ENCODE data around the gene ZNF280D. TPM values are rescaled to one million over a fixed set of nuclear protein-coding genes. Genes with fewer than 3 reads are reported as not detected.

Gene ZNF280D
- total RNA-seq, 2 donors from 2014 or later, result 24.9 to 27.4 TPM

DNA sequence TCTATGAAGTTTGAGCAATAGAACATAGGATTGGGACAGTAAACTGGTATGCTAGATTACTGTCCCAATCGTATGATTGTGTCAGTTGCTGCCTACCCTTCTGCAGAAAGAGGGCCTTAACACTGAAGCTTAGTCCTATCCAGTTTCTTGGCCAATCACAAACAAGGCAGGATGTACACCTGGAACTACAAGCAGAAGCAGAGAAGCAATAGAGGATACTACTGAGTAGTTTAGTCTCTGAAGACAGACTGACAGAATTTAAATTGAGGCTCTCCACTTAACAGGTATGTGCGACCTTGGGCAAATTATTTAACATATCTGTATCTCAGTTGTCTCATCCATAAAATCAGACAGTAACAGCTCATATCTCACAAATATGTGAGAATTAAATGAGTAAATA lies 85.0 kb downstream of the ZNF280D start:
- Histone ChIP-seq H3K9ac (ENCODE audit: low read depth in 2 of 2, low read length in 2 of 2) (no peak overlapping the region), H3K4me1 (no peaks in the 10 kb centered on the region), H3K9me3 (no peaks in the 10 kb centered on the region), H3K27ac (no peak overlapping the region), H3K4me3 (no peak overlapping the region), H3K36me3 (no peaks in the 10 kb centered on the region), H3K27me3 (no peaks in the 10 kb centered on the region)
- TF ChIP-seq, protein P1, sequence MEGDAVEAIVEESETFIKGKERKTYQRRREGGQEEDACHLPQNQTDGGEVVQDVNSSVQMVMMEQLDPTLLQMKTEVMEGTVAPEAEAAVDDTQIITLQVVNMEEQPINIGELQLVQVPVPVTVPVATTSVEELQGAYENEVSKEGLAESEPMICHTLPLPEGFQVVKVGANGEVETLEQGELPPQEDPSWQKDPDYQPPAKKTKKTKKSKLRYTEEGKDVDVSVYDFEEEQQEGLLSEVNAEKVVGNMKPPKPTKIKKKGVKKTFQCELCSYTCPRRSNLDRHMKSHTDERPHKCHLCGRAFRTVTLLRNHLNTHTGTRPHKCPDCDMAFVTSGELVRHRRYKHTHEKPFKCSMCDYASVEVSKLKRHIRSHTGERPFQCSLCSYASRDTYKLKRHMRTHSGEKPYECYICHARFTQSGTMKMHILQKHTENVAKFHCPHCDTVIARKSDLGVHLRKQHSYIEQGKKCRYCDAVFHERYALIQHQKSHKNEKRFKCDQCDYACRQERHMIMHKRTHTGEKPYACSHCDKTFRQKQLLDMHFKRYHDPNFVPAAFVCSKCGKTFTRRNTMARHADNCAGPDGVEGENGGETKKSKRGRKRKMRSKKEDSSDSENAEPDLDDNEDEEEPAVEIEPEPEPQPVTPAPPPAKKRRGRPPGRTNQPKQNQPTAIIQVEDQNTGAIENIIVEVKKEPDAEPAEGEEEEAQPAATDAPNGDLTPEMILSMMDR (IDR thresholded peaks at IDR 0.05), result no peak
- DNase-seq, result no peak
- intact Hi-C loops (cut with DNase I), result no loop called here

DNA sequence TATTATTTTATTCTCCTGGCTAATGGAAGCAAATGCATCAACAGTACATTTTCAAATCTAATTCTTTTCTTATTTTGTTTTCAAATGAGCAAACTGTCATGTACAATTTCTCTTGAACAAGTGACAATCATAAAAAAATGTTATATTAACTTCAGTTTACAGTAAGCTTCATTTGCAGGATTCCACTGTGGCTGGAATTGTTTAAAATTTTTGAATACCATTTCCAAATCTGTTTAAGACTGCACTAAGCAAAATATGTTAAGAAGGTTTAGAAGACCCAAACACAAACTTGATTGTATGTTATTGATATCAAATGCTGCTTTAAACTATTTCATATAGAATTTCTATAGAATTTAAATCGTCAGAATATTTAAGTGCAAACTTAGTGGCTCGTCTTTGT lies 92.8 kb downstream of the ZNF280D start:
- Histone ChIP-seq H3K27ac (no peak overlapping the region), H3K9me3 (no peaks in the 10 kb centered on the region), H3K27me3 (no peaks in the 10 kb centered on the region), H3K36me3 (no peaks in the 10 kb centered on the region), H3K4me3 (no peak overlapping the region), H3K4me1 (no peaks in the 10 kb centered on the region), H3K9ac (ENCODE audit: low read depth in 2 of 2, low read length in 2 of 2) (no peak overlapping the region)
- TF ChIP-seq, protein P1 (IDR thresholded peaks at IDR 0.05), result no peak
- DNase-seq, result no peak
- intact Hi-C loops (cut with DNase I), result no loop called here

DNA sequence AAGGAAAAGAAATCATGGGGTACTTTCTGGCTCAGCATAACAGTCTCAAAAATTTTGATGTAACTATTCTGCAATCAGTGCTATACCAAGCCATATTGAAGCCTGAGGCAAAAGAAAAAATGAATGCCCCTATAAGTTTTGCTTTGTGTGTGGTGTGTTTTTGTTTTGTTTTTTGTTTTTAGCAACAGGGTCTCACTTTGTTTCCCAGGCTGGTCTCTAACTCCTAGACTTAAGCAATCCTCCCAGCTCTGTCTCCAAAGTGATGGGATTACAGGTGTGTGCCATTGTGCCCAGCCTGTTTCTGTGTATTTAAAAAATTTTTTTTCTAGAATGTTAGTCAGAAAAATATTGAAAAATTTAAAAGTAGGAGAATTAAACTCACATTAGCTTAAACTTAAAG lies 93.2 kb downstream of the ZNF280D start:
- DNase-seq, result no peak
- no peaks in the 10 kb centered on the region for H3K27me3 ChIP-seq
- H3K9me3 ChIP-seq, result no peaks in the 10 kb centered on the region
- no peak overlapping the region for H3K9ac ChIP-seq (ENCODE audit: low read depth in 2 of 2, low read length in 2 of 2)
- TF ChIP-seq, protein P1 (IDR thresholded peaks at IDR 0.05), result no peak
- intact Hi-C loops (cut with DNase I), result no loop called here
- H3K4me1 ChIP-seq, result no peaks in the 10 kb centered on the region
- H3K36me3 ChIP-seq, result no peaks in the 10 kb centered on the region
- no peak overlapping the region for H3K4me3 ChIP-seq
- no peak overlapping the region for H3K27ac ChIP-seq

DNA sequence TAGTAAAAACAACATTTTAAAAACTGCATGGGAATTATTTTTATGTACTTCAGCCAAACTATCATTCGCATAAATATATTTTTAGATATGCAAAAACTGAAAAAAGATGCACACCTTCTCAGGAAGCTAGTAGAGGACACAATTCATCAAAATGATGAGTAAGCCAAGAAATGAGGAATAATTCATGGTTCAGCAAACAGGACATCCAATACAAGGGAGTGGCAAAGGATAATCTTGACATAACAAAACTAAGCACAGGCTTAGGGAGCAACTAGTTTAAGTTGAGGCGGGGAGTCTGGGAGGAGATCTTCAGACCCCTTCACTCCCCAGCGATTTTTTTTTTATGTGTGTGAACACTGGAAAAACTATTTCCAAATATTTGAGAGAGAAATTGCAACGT lies 93.7 kb downstream of the ZNF280D start:
- no peak overlapping the region for H3K4me3 ChIP-seq
- no peaks in the 10 kb centered on the region for H3K4me1 ChIP-seq
- DNase-seq, result no peak
- H3K36me3 ChIP-seq, result no peaks in the 10 kb centered on the region
- TF ChIP-seq, protein P1 (IDR thresholded peaks at IDR 0.05), result no peak
- H3K9ac ChIP-seq (ENCODE audit: low read depth in 2 of 2, low read length in 2 of 2), result no peak overlapping the region
- intact Hi-C loops (cut with DNase I), result no loop called here
- no peaks in the 10 kb centered on the region for H3K9me3 ChIP-seq
- no peak overlapping the region for H3K27ac ChIP-seq
- H3K27me3 ChIP-seq, result no peaks in the 10 kb centered on the region

DNA sequence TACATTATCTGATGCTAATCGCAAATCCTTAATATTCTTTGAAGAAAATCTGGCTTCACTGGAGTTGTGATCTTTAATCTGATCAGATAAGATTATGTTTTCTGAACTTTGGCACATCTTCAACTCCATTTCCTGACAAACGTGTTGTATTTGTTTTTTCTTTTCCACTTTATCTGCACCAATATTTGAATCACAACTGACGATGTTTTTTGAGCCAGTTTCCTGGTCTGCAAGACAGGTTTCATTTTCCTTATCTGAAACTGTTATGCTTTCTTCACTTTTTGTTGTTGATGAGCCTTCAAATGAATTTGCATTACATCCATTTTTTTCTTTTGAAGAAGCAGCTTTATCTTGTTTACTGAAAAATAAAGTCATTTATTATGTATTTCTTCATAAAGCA lies 101.5 kb downstream of the ZNF280D start:
- no peak overlapping the region for H3K9ac ChIP-seq (ENCODE audit: low read depth in 2 of 2, low read length in 2 of 2)

More for the DNA sequence above, 101.5 kb downstream of the ZNF280D start:
- Histone ChIP-seq H3K9me3 (no peaks in the 10 kb centered on the region), H3K4me1 (no peaks in the 10 kb centered on the region), H3K4me3 (no peak overlapping the region), H3K27me3 (no peaks in the 10 kb centered on the region), H3K36me3 (no peaks in the 10 kb centered on the region), H3K27ac (no peak overlapping the region)
- intact Hi-C loops (cut with DNase I), result no loop called here
- no peak for DNase-seq
- TF ChIP-seq, protein P1 (IDR thresholded peaks at IDR 0.05), result no peak

Data from colonic mucosa (tissue), 4 donors.